Progenitor cell of endocrine pancreas (in vitro differentiated cells): ENCODE data around the gene EPYC. TPM values are rescaled to one million over a fixed set of nuclear protein-coding genes. Genes with fewer than 3 reads are reported as not detected.

Source experiments
- DNase-seq: peaks from one replicate; pipeline ENCODE4 v3.0.0; 2021; ENCODE audit warnings: low spot score; ENCODE audit not compliant: unreplicated experiment
- H3K27ac Mint-ChIP-seq: 2 replicates; pipeline ENCODE4 v1.8.0; 2021; ENCODE audit warnings: mild to moderate bottlenecking, moderate library complexity, mixed read lengths
- H3K27me3 Mint-ChIP-seq: 2 replicates; pipeline ENCODE4 v1.8.0; 2021; ENCODE audit warnings: mixed read lengths
- H3K36me3 Mint-ChIP-seq: 2 replicates; pipeline ENCODE4 v1.8.0; 2022; ENCODE audit warnings: mixed read lengths; ENCODE audit not compliant: insufficient read depth
- H3K4me1 Mint-ChIP-seq: 2 replicates; pipeline ENCODE4 v1.8.0; 2021; ENCODE audit warnings: low read depth, mixed read lengths
- H3K4me3 Mint-ChIP-seq: 2 replicates; pipeline ENCODE4 v1.8.0; 2021; ENCODE audit warnings: low read depth, mild to moderate bottlenecking, moderate library complexity, mixed read lengths
- H3K9me3 Mint-ChIP-seq: 2 replicates; pipeline ENCODE4 v1.8.0; 2021; ENCODE audit warnings: low read depth, mixed read lengths
- CTCF ChIP-seq: fragments of 200-600 bp; sonication (generic); IDR thresholded peaks from one replicate; pipeline ENCODE4 v1.5.0; 2021; ENCODE audit warnings: antibody characterized with exemption, mild to moderate bottlenecking; ENCODE audit not compliant: unreplicated experiment
- total RNA-seq: library from RNA; stranded (reverse); gene quantifications from 2 replicates; pipeline ENCODE4 v1.2.1, GENCODE V29; 2021

The EPYC gene
- total RNA-seq, 1 donor from 2014 or later = not detected

GRCh38 chr12:90984114-90984513, 20.7 kb downstream of the EPYC start:
- DNase-seq = no peak
- Mint-ChIP-seq H3K4me1 (no peaks in the 10 kb centered on the region), H3K9me3 (peaks cover 4% of the 10 kb centered on the region), H3K4me3 (no peak overlapping the region), H3K27me3 (no peaks in the 10 kb centered on the region), H3K36me3 (no peaks in the 10 kb centered on the region), H3K27ac (no peak overlapping the region)
- TF ChIP-seq CTCF = no peak

DNA sequence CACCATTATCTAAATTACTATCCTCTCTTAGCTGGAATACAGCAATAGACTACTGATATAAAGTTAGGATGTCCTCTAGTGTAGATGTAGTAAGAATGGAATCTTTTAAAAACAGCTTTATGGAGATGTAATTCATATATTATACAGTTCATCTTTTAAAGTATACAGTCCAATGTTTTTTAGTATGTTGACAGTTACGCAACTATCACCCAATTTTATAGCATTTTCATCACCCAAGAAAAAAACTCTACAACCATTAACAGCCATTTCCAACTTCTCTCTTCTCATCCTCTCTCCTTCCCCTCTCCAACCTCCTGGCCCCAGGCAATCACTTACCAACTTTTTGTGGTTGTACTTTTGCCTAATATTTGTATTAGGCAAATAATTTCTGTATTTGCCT, 22.6 kb downstream of the EPYC start:
- TF ChIP-seq CTCF = no peak
- Mint-ChIP-seq H3K27ac (no peak overlapping the region), H3K4me1 (no peaks in the 10 kb centered on the region), H3K9me3 (peaks cover 3% of the 10 kb centered on the region), H3K27me3 (no peaks in the 10 kb centered on the region), H3K4me3 (no peak overlapping the region), H3K36me3 (no peaks in the 10 kb centered on the region)
- no peak for DNase-seq

DNA sequence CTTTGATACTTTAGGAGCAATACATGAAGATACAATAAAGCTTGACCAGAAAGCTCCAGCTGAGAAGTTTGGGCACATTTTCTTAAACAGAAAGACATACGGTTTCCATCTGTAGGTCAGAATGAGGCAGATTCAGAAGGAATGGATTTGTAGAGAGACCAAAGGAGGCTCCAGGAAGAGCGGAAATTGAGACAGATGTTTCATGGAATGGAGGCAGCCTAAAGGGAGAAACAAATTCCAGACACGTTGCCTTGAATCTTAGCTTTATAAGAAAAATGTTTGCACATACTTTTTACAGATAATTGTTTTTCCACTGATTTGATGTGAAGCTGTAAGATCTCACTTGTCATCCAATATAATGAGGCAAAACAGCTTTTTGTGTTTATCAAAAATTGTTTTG, 24.8 kb downstream of the EPYC start:
- no peak for TF ChIP-seq CTCF
- Mint-ChIP-seq H3K27me3 (no peaks in the 10 kb centered on the region), H3K4me3 (no peak overlapping the region), H3K4me1 (no peaks in the 10 kb centered on the region), H3K9me3 (no peaks in the 10 kb centered on the region), H3K36me3 (no peaks in the 10 kb centered on the region), H3K27ac (no peak overlapping the region)
- no peak for DNase-seq

DNA sequence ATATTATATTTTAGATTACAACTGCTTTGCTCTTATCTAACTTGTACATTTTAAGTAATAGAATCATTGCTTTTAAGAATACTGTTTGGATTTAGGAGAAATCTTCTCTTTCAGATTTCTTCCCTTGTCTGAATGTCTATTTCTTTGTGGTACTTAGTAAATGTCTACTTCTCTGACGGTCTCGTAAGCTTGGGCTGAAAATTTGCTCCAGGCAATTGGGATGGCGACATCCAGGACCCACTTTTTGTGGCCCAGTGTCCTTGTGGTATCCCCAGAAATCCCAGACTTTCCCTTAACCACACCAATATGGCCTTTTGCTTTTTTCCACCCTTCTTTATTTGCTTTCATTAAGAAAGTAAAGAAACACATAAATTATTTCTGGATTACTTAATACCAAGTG, 25.8 kb downstream of the EPYC start:
- Mint-ChIP-seq H3K4me1 (no peaks in the 10 kb centered on the region), H3K36me3 (no peaks in the 10 kb centered on the region), H3K4me3 (no peak overlapping the region), H3K27ac (no peak overlapping the region), H3K27me3 (no peaks in the 10 kb centered on the region), H3K9me3 (no peaks in the 10 kb centered on the region)
- DNase-seq = no peak
- no peak for TF ChIP-seq CTCF

GRCh38 chr12:90978117-90978770, 26.5 kb downstream of the EPYC start:
- Mint-ChIP-seq H3K27ac (no peak overlapping the region), H3K27me3 (no peaks in the 10 kb centered on the region), H3K4me3 (no peak overlapping the region), H3K36me3 (no peaks in the 10 kb centered on the region), H3K9me3 (no peaks in the 10 kb centered on the region), H3K4me1 (no peaks in the 10 kb centered on the region)
- TF ChIP-seq CTCF = peak; percentile 81
- DNase-seq = no peak
